ENCODE measurements around the gene USP12.
"Not testable (repeated sequence)": the region's sequence is repeated elsewhere in the genome, so short reads cannot be mapped to it uniquely, and the experiment has no call there.

Gene USP12

DNA sequence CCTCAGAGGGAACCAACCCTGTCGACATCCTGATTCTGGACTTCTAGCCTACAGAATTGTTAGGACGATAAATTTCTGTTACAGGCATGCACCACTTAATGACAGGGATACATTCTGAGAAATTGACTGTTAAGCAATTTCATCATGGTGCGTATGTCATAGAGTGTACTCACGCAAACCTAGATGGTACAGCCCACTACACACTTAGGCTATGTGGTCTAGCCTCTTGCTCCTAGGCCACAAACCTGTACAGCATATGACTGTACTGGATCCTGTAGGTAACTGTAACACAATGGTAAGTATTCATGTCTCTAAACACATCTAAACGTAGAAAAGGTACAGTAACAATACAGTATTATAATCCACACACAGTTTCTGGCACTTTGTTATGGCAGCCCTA lies 13.3 kb downstream of the USP12 start:
- H3K4me3 ChIP-seq (ENCODE audit: low read depth, low read length), result no peak overlapping the region
- TF ChIP-seq, protein P1, sequence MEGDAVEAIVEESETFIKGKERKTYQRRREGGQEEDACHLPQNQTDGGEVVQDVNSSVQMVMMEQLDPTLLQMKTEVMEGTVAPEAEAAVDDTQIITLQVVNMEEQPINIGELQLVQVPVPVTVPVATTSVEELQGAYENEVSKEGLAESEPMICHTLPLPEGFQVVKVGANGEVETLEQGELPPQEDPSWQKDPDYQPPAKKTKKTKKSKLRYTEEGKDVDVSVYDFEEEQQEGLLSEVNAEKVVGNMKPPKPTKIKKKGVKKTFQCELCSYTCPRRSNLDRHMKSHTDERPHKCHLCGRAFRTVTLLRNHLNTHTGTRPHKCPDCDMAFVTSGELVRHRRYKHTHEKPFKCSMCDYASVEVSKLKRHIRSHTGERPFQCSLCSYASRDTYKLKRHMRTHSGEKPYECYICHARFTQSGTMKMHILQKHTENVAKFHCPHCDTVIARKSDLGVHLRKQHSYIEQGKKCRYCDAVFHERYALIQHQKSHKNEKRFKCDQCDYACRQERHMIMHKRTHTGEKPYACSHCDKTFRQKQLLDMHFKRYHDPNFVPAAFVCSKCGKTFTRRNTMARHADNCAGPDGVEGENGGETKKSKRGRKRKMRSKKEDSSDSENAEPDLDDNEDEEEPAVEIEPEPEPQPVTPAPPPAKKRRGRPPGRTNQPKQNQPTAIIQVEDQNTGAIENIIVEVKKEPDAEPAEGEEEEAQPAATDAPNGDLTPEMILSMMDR (IDR thresholded peaks at IDR 0.05; ENCODE audit: insufficient read depth, low read depth, low read length, missing control alignments), result no peak
- no peak for DNase-seq (ENCODE audit: low read depth)

GRCh38 chr13:27151798-27152599 lies 19.6 kb downstream of the USP12 start:
- no peak overlapping the region for H3K4me3 ChIP-seq (ENCODE audit: low read depth, low read length)
- TF ChIP-seq, protein P1 (IDR thresholded peaks at IDR 0.05; ENCODE audit: insufficient read depth, low read depth, low read length, missing control alignments), result no peak
- no peak for DNase-seq (ENCODE audit: low read depth)

DNA sequence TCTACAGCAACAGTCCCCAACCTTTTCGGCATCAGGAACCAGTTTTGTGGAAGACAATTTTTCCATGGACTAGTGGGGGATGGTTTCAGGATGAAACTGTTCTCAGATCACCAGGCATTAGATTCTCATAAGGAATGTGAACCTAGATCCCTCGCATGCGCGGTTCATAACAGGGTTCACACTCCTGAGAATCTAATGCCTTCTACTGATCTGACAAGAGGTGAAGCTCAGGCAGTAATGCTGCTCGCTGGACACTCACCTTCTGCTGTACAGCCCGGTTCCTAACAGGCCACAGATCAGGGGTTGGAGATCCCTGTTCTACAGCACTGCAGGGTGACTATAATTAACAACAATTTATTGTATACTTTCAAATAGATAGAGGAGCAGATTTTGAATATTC lies 21.9 kb downstream of the USP12 start:
- H3K4me3 ChIP-seq (ENCODE audit: low read depth, low read length), result no peak overlapping the region
- TF ChIP-seq, protein P1 (IDR thresholded peaks at IDR 0.05; ENCODE audit: insufficient read depth, low read depth, low read length, missing control alignments), result no peak
- no peak for DNase-seq (ENCODE audit: low read depth)

DNA sequence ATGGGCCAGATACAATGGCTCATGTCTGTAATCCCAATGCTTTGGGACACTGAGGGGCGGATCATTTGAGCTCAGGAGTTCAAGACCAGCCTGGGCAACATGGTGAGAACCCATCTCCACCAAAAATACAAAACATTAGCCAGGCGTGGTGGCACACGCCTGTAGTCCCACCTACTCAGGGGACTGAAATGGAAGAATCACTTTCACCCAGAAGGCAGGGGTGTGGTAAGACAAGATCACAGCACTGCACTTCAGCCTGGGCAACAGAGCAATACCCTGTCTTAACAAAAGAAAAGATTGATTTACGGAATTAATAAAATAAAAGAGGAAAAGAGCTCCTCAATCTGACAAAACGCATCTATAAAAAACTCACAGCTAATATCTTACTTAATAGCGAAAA lies 22.7 kb downstream of the USP12 start:
- H3K4me3 ChIP-seq (ENCODE audit: low read depth, low read length), result no peak overlapping the region
- peak; percentile 56 for DNase-seq (ENCODE audit: low read depth)
- TF ChIP-seq, protein P1 (IDR thresholded peaks at IDR 0.05; ENCODE audit: insufficient read depth, low read depth, low read length, missing control alignments), result no peak

DNA sequence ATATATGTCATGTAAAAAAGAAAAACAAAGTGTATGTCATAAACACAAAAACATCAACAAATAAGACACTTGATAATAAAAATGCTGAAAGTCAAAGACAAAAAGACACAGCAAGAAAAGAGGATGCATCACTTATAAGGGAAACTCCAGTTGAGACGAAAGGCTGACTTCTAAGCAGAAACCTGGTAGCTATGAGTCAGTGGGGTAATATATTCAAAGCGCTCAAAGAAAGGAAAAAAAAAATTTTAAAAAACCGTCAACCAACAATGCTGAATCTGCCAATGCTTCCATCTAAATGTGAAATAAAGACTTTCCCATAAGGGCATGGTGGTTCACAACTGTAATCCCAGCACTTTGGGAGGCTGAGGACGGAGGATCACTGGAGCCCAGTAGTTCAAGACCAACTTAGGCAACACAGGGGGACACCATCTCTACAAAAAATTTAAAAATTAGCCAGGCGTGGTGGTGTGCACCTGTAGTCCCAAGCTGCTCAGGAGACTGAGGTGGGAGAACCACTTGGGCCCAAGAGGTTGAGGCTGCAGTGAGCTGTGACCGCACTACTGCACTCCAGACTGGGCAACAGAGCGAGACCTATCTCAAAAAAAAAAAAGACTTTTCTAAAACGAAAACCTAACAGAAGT lies 24.0 kb downstream of the USP12 start:
- peak; percentile 87 for DNase-seq (ENCODE audit: low read depth)
- H3K4me3 ChIP-seq (ENCODE audit: low read depth, low read length), result no peak overlapping the region; the same call in 1 of the 2 replicates
- TF ChIP-seq, protein P1 (IDR thresholded peaks at IDR 0.05; ENCODE audit: insufficient read depth, low read depth, low read length, missing control alignments), result no peak

DNA sequence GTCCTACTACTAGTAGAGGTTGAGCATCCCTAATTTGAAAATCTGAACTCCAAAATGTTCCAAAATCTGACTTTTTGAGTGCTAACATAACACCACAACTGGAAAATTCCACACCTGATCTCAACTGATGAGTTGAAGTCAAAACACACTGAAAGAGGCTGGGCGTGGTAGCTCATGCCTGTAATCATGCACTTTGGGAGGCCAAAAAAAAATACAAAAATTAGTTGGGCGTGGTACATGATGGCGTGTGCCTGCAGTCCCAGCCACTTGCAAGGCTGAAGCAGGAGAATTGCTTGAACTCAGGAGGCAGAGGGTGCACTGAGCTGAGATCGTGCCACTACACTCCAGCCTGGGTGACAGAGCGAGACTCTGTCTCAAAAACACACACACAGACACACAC lies 29.9 kb downstream of the USP12 start:
- TF ChIP-seq, protein P1 (IDR thresholded peaks at IDR 0.05; ENCODE audit: insufficient read depth, low read depth, low read length, missing control alignments), result no peak
- no peak for DNase-seq (ENCODE audit: low read depth)
- H3K4me3 ChIP-seq (ENCODE audit: low read depth, low read length), result no peak overlapping the region

- not testable (repeated sequence) for H3K4me3 ChIP-seq (ENCODE audit: low read depth, low read length); DNase-seq (ENCODE audit: low read depth)
These were observed 30.5 kb downstream of the USP12 start for GRCh38 chr13:27141159-27141558.
